DMS114 treated with DMSO at 0.1 percent for 48 hours (cell line): ENCODE measurements around the gene ENKD1.

Source experiments
- DNase-seq: peaks from one replicate; lab custom pipeline; 2025; ENCODE audit not compliant: unreplicated experiment; lab: John Stamatoyannopoulos, UW

The ENKD1 gene

GRCh38 chr16:67651847-67652246 lies 14.7 kb downstream of the ENKD1 start:
- no peak for DNase-seq

DNA sequence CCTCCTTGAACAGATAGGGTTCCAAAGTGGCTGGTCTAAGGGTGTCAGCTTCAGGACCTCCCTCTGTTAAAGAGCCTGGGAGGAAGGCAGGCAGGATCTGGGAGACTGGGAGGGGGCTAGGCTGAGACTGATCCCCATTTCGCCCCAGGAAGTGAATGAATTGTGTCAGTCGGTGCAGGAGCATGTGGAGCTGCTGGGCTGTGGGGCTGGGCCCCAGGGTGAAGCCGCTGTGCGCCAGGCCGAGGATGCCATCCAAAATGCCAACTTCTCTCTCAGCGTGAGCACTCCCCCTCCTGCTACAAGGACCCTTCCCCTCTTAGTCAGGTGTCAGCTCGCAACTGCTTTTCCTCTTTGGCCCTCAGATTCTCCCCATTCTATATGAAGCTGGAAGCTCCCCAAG lies 15.5 kb downstream of the ENKD1 start:
- no peak for DNase-seq

DNA sequence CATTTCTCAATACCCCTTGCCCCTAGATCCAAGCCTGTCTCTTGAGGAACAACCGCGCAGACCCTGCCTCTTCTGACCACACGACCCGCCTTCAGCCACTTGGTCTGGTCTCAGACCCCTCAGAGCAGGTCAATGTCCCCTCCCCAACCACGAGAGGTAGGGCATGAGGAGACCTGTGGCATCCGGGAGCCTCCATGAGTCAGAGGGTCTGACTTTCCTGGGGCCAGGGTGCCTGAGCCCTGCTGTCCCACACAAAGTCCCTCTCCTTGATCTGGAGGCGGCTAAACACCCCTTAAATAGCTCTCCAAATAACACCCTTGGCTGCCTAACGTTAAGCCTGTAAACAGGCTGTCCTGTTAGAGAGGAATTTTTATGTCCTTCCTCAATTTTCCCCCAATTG lies 16.5 kb downstream of the ENKD1 start:
- no peak for DNase-seq

- no peak for DNase-seq
These were observed 17.0 kb downstream of the ENKD1 start for GRCh38 chr16:67649494-67649931.

DNA sequence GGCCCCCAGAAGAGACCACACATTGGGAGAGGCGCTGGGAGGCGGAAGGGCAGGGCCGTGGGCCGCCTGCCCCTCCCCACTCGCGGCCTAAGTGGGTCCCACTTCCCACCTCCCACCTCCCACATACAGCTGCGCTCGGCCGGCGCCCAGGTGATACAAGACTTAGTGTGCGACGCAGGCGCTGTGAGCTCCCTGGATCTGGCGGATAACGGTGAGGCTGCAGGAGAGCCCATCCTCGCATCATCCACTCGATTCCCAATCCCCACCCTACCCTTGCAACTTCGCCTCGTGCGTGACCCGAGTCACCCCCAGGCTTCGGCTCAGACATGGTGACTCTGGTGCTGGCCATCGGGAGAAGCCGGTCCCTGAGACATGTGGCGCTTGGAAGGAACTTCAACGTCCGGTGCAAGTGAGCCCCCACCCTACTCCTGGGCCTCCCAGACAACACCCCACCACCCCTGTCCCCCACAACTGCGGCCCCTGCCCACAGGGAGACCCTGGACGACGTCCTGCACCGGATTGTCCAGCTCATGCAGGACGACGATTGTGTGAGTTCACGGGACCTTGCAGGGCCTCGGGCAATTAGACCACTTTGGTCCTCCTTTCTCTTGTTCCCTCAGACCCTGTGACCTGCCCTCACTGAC lies 17.7 kb downstream of the ENKD1 start:
- DNase-seq, result no peak

- DNase-seq, result no peak
These were observed 18.3 kb downstream of the ENKD1 start for GRCh38 chr16:67648088-67648763.

GRCh38 chr16:67647681-67648080 lies 18.9 kb downstream of the ENKD1 start:
- DNase-seq, result no peak

DNA sequence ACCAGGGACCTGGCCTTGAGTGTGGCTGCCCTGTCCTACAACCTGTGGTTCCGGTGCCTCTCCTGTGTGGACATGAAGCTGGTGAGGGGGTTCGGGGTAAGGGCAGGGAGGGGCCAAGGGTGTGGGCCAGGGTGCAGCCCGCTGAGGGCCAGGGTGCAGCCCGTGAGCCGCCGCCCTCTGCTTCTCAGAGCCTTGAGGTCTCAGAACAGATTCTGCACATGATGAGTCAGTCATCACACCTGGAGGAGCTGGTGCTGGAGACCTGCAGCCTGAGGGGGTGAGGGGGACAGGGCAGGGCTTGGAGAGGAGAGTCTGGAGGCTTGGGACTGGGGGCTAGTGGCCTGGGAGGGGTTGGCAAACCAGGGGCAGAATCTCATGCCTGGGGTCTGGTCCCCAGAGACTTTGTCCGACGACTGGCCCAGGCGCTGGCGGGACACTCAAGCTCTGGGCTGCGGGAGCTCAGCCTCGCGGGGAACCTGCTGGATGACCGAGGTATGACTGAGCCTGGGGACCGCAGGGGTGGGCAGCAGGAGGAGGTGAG lies 19.4 kb downstream of the ENKD1 start:
- no peak for DNase-seq

DNA sequence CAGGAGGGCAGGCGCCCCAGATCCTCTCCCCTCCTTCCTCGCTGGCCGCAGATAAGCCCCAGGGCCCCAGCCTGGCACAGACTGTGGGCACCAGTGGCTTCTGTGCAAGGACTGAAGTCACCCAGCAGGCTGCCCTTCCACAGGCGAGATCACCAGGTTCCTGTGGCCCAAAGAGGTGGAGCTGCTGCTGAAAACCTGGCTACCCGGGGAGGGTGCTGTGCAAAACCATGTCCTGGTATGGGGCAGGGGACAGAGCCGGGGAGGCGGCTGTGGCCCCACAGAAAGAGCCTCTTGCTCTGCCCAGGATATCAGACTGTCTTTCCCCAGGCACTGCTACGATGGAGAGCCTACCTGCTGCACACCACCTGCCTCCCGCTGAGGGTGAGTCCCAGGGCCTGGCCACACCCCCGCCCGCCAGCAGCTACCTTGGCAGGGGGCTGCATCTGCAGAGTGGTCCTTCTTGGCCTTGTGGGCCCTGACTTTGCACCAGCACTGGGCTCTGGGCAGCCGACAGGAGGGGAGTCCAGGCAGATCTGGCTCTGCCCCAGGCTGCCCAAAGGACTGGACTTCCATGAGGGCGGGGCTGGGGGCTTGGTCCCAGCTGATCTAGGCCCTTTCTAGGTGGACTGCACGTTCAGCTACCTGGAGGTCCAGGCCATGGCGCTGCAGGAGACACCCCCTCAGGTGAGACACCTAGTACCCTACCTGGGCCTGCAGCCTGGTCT lies 21.0 kb downstream of the ENKD1 start:
- DNase-seq, result no peak

DNA sequence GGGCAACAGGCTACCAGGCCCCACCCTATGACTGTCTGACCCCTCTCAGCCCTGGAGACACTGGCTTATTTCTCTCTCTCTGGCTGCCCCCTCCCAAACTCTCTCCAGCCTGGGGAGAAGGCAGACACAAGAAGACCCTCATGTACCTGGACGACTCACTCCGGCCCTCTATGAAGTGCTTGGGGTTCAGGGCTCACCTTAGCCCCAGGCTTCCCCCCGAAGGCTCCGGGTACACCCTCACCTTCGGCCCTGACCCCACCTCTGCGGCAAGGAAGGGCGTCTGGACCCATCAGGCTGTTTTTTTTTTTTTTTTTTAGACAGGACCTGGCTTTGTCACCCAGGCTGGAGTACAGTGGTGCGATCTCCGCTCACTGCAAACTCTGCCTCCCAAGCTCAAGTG lies 22.5 kb downstream of the ENKD1 start:
- no peak for DNase-seq

GRCh38 chr16:67641779-67642708 lies 24.5 kb downstream of the ENKD1 start:
- no peak for DNase-seq

- DNase-seq, result no peak
These were observed 28.9 kb downstream of the ENKD1 start for GRCh38 chr16:67637625-67638024.

DNA sequence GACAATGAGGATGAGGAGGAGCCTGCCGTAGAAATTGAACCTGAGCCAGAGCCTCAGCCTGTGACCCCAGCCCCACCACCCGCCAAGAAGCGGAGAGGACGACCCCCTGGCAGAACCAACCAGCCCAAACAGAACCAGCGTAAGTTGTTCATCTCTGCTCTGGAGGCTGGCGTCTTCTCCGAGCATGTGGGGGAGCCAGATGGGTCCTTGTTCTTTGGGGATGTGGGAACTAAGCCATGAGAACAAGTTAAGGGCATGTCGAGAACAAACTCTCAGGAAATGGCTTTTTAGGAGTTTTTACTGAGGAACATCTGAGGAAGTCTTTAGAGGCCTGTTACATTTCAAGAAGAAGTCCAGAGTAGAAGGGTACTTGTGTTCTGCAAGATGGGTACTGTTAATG lies 29.8 kb downstream of the ENKD1 start:
- no peak for DNase-seq

GRCh38 chr16:67632415-67633172 lies 34.0 kb downstream of the ENKD1 start:
- DNase-seq, result no peak

- no peak for DNase-seq
These were observed 38.3 kb downstream of the ENKD1 start for GRCh38 chr16:67628216-67628615.

- no peak for DNase-seq
These were observed 52.7 kb downstream of the ENKD1 start for GRCh38 chr16:67613808-67614207.
